Hepatocyte (in vitro differentiated cells): ENCODE measurements around the gene SORBS2. TPM values are rescaled to one million over a fixed set of nuclear protein-coding genes. Genes with fewer than 3 reads are reported as not detected.

ENCODE experiments used
- DNase-seq: peaks from one replicate; pipeline ENCODE4 v3.0.0-alpha.2; 2016; ENCODE audit warnings: low spot score
- H2AFZ ChIP-seq: fragments of 200-600 bp; sonication (generic); 2 replicates; pipeline ENCODE4 v1.6.0; 2016; ENCODE audit warnings: antibody characterized with exemption, mild to moderate bottlenecking
- H3K27ac ChIP-seq: fragments of 200-600 bp; sonication (generic); 2 replicates; pipeline ENCODE4 v1.5.1; 2016; ENCODE audit warnings: mild to moderate bottlenecking
- H3K27me3 ChIP-seq: fragments of 200-600 bp; sonication (generic); 2 replicates; pipeline ENCODE4 v1.6.1; 2016
- H3K36me3 ChIP-seq: fragments of 200-600 bp; sonication (generic); replicated peaks from 2 replicates; pipeline ENCODE4 v1.5.1; 2016; ENCODE audit warnings: low read depth; ENCODE audit not compliant: insufficient read depth
- H3K4me1 ChIP-seq: fragments of 200-600 bp; sonication (generic); 2 replicates; pipeline ENCODE4 v1.5.1; 2016; ENCODE audit warnings: mild to moderate bottlenecking, moderate library complexity; ENCODE audit not compliant: insufficient read depth
- H3K4me2 ChIP-seq: fragments of 200-600 bp; sonication (generic); 2 replicates; pipeline ENCODE4 v1.6.0; 2016
- H3K4me3 ChIP-seq: fragments of 200-600 bp; sonication (generic); 2 replicates; pipeline ENCODE4 v1.5.1; 2016; ENCODE audit warnings: mild to moderate bottlenecking
- H3K79me2 ChIP-seq: fragments of 200-600 bp; sonication (generic); 2 replicates; pipeline ENCODE4 v1.6.0; 2017; ENCODE audit warnings: mild to moderate bottlenecking
- H3K9me2 ChIP-seq: fragments of 200-600 bp; sonication (generic); replicated peaks from 2 replicates; pipeline ENCODE4 v1.6.0; 2017; ENCODE audit warnings: mild to moderate bottlenecking; ENCODE audit not compliant: insufficient read depth
- H3K9me3 ChIP-seq: fragments of 200-600 bp; sonication (generic); 2 replicates; pipeline ENCODE4 v1.5.1; 2016; ENCODE audit warnings: low read depth, mild to moderate bottlenecking
- H4K20me1 ChIP-seq: fragments of 200-600 bp; sonication (generic); 2 replicates; pipeline ENCODE4 v1.6.0; 2016; ENCODE audit warnings: mild to moderate bottlenecking; ENCODE audit not compliant: insufficient read depth, poor library complexity, severe bottlenecking
- CTCF ChIP-seq: fragments of 200-600 bp; sonication (generic); IDR thresholded peaks from 2 replicates; pipeline ENCODE4 v1.5.1; 2016; ENCODE audit warnings: antibody characterized with exemption, mild to moderate bottlenecking; ENCODE audit not compliant: poor library complexity
- EZH2 ChIP-seq: fragments of 200-600 bp; sonication (generic); IDR thresholded peaks from 2 replicates; pipeline ENCODE4 v1.6.1; 2016; ENCODE audit warnings: antibody characterized with exemption, mild to moderate bottlenecking, borderline replicate concordance
- EZH2phosphoT487 ChIP-seq: fragments of 200-600 bp; sonication (generic); IDR thresholded peaks from one replicate; pipeline ENCODE4 v1.6.1; 2018; ENCODE audit warnings: antibody characterized with exemption, mild to moderate bottlenecking, low read depth, moderate library complexity; ENCODE audit not compliant: unreplicated experiment, severe bottlenecking
- WGBS: methylation state at CpG from one replicate; pipeline ENCODE4 v1.1.6; 2016; ENCODE audit warnings: low lambda C conversion rate; ENCODE audit errors: missing lambda C conversion rate; 5-methylcytosine and 5-hydroxymethylcytosine counted together
- polyA plus RNA-seq: library from polyadenylated mRNA; unstranded; fragments of >200 nt; fragmentation: Nextera tagmentation; extraction: Ambion mirVana; gene quantifications from 2 replicates; pipeline ENCODE4 v1.2.1, GENCODE V29; 2016
- total RNA-seq: library from RNA; depleted of rRNA; stranded (reverse); fragments of >200 nt; gene quantifications from 2 replicates; pipeline ENCODE4 v1.2.3, GENCODE V29; 2014

Gene SORBS2
- total and polyA plus RNA-seq, 2 experiments from 2014 or later, result 43.4 to 52.1 TPM

- TF ChIP-seq EZH2 (no peak), EZH2phosphoT487 (no peak), CTCF (no peak)
- no peak for DNase-seq
- H3K4me3 ChIP-seq, result no peak overlapping the region
- peaks cover 15% of the 10 kb centered on the region for H3K4me1 ChIP-seq
- H3K9me2 ChIP-seq, result no peaks in the 10 kb centered on the region
- no peaks in the 10 kb centered on the region for H3K9me3 ChIP-seq
- WGBS, result 78% methylated on average over 14 of the region's 14 CpGs
- H2AFZ ChIP-seq, result no peak overlapping the region
- H4K20me1 ChIP-seq, result no peaks in the 10 kb centered on the region
- H3K79me2 ChIP-seq, result no peaks in the 10 kb centered on the region
- H3K27me3 ChIP-seq, result no peaks in the 10 kb centered on the region
- H3K4me2 ChIP-seq, result peak overlapping the region; percentile 58
- H3K27ac ChIP-seq, result no peak overlapping the region
- H3K36me3 ChIP-seq, result no peaks in the 10 kb centered on the region
These were observed 154.8 kb downstream of the SORBS2 start for GRCh38 chr4:185657183-185657582.

- WGBS, result 52% methylated on average over 6 of the region's 6 CpGs
- H3K27me3 ChIP-seq, result no peaks in the 10 kb centered on the region
- H3K9me3 ChIP-seq, result no peaks in the 10 kb centered on the region
- H3K27ac ChIP-seq, result no peak overlapping the region
- no peaks in the 10 kb centered on the region for H3K9me2 ChIP-seq
- H3K4me1 ChIP-seq, result peaks cover 20% of the 10 kb centered on the region
- H4K20me1 ChIP-seq, result no peaks in the 10 kb centered on the region
- no peak overlapping the region for H3K4me3 ChIP-seq
- H2AFZ ChIP-seq, result no peak overlapping the region
- no peaks in the 10 kb centered on the region for H3K79me2 ChIP-seq
- H3K4me2 ChIP-seq, result peak overlapping the region; percentile 58
- TF ChIP-seq EZH2 (no peak), CTCF (peak; percentile 40), EZH2phosphoT487 (no peak)
- DNase-seq, result peak; percentile 42
- no peaks in the 10 kb centered on the region for H3K36me3 ChIP-seq
These were observed 155.5 kb downstream of the SORBS2 start for GRCh38 chr4:185656467-185656931.

GRCh38 chr4:185654965-185655554, 156.9 kb downstream of the SORBS2 start:
- Histone ChIP-seq H3K4me3 (no peak overlapping the region), H3K27ac (peak overlapping the region; percentile 70), H4K20me1 (no peaks in the 10 kb centered on the region), H3K9me3 (no peaks in the 10 kb centered on the region), H2AFZ (no peak overlapping the region), H3K4me1 (peaks cover 21% of the 10 kb centered on the region), H3K36me3 (no peaks in the 10 kb centered on the region), H3K9me2 (no peaks in the 10 kb centered on the region), H3K27me3 (no peaks in the 10 kb centered on the region), H3K79me2 (no peaks in the 10 kb centered on the region), H3K4me2 (peak overlapping the region; percentile 41)
- TF ChIP-seq EZH2phosphoT487 (no peak), EZH2 (no peak), CTCF (no peak)
- DNase-seq, result no peak
- 53% methylated on average over 4 of the region's 4 CpGs for WGBS
